Endometrial microvascular endothelial cells (primary cell): ENCODE measurements around the gene TTYH1. TPM values are rescaled to one million over a fixed set of nuclear protein-coding genes. Genes with fewer than 3 reads are reported as not detected.

Experiments used
- total RNA-seq: library from RNA; depleted of rRNA; stranded (reverse); fragments of >200 nt; gene quantifications from one replicate; pipeline ENCODE4 v1.2.3, GENCODE V29; 2015; ENCODE audit errors: inconsistent ontology term

TTYH1 gene
- total RNA-seq, 1 donor from 2014 or later = not detected

Other genes with a start within 250 kb of the TTYH1 start
- gene TMC4, start 242.3 kb upstream of the TTYH1 start, total RNA-seq = not detected
- 303 TPM for gene MBOAT7, start 225.9 kb upstream of the TTYH1 start, total RNA-seq
- gene TSEN34, start 224.2 kb upstream of the TTYH1 start, total RNA-seq = 77.5 TPM
- 2,287 TPM for gene RPS9, start 214.6 kb upstream of the TTYH1 start, total RNA-seq
- gene LILRB3, start 192.5 kb upstream of the TTYH1 start, total RNA-seq = not detected
- not detected for gene LILRA6, start 172.7 kb upstream of the TTYH1 start, total RNA-seq
- not detected for gene LILRB5, start 158.2 kb upstream of the TTYH1 start, total RNA-seq
- gene LILRB2, start 134.4 kb upstream of the TTYH1 start, total RNA-seq = not detected
- not detected for gene LILRA5, start 102.3 kb upstream of the TTYH1 start, total RNA-seq
- gene LILRA4, start 76.3 kb upstream of the TTYH1 start, total RNA-seq = not detected
- not detected for gene LAIR1, start 50.5 kb upstream of the TTYH1 start, total RNA-seq
- gene LENG8, start 33.7 kb downstream of the TTYH1 start, total RNA-seq = 32.3 TPM
- gene LENG9, start 48.3 kb downstream of the TTYH1 start, total RNA-seq = 4.4 TPM
- gene CDC42EP5, start 57.8 kb downstream of the TTYH1 start, total RNA-seq = 19.9 TPM
- not detected for gene LAIR2, start 87.4 kb downstream of the TTYH1 start, total RNA-seq
- not detected for gene LILRA2, start 158.3 kb downstream of the TTYH1 start, total RNA-seq
- not detected for gene LILRA1, start 178.2 kb downstream of the TTYH1 start, total RNA-seq
- not detected for gene LILRB1, start 215.0 kb downstream of the TTYH1 start, total RNA-seq
- not detected for gene LILRB4, start 247.5 kb downstream of the TTYH1 start, total RNA-seq